HuH-7 (cell line): ENCODE results near the gene MSANTD2.

Experiments used
- DNase-seq: peaks from one replicate; pipeline ENCODE4 v3.0.0; 2011; ENCODE audit warnings: low spot score

Gene MSANTD2

DNA sequence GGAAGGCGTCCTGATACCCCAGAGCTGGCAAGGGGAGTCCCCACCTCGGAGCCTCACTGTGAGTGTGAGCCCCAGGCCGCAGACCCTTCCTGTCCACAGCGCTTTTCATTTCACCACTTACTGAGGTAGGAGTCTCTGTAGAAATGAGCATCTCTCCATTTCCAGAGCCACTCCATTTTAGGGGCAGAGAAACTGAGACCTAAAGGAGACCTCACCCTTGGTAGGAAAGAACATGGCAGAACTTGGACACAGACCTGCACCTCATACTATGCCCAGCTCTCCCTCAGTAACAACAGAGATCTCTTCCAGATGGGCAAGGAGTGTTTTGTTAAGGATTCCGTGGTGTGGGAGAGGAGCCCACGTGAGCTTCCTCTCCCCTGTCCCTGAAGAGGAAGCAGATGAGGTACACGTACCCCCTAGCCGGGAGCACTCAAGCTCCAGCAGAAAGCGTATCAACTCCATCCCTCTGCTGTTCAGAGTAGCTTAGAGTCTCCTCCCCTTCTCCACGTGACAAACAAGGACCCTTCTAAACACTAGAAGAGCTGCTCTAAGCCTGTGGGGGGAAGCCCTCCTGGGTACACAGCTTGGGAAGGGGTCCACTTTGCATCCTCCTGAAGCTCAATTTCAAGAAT is 47.6 kb downstream of the MSANTD2 start:
- DNase-seq: no peak

- DNase-seq: no peak
Measured at GRCh38 chr11:124751741-124752470, 48.3 kb downstream of the MSANTD2 start, which contains the start of gene VSIG2. TSS of gene VSIG2 (minus strand) at chr11:124752255. CDS start at chr11:124752137, 118 bp downstream.

DNA sequence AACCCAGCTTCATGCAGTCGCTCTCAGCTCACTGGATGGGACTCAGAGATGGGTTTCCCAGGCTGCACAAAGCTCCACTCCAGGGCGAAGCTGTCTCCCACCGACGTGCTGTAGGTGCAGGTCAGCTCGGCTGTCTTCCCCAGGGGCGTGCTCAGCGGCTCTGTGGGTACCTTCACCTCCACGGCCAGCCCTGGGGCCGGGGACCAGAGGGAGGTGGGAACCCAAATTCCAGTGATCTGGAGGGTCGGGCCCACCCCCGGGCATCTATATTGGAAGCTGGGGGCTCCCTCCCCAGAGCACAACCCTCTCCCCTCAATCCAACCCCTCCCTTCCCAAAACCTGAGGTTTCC is 48.8 kb downstream of the MSANTD2 start:
- DNase-seq: no peak

DNA sequence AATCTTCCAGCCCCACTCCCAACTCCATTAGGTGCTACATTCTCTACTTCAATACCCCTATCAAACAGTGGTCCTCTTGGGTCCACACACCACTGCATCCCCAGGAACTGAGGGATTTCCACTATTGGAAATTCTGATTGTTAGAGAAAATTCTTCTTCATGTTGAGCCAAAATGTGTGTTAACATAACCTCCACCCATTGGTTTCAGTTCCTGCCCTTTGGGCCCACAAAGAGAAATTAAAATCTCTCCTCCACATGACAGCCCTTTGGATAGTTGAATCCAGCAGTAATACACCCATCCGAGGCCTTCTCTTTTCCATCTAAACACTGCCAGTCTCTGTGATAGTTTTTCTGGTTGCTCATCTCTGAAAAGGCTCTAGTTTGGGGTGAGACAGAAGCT is 50.3 kb downstream of the MSANTD2 start:
- no peak for DNase-seq

DNA sequence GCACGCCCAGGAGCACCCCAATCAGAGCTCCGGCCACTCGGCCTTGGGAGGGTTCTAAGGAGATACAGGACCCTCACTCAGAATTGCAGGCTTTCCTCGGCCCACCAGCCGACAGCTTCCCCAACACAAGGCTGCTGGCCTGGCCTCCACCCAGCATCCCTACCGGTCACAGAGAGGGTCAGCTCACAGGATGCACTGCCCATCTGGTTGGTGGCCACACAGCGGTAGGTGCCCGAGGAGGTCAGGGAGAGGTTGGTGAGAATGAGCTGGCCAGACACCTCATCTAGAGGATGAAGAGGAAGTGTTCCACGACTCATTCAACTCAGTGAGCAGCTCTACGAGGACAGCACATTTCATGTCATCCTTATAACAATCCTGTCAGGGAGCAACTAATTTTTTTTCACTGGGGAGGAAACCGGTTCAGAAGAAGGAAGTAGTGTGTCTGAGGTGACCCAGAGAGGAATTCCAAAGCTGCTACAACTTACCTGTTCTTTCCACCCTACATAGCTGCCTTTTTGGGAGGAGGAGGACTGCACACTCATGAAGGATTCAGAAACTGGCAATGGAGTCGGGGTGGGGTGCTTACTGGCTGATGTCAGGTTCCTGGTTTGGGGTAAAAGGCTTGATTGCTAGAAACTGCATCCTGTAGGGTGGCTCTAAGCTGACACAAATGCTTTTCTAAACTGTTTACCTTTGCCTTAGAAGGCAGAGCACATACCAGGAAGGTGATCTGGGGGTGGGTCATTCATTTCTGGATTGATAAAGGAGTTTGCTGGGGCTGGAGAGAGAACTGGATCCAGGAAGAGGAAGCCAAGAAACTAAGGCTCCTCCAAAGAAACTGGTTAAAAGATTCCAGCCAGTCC is 51.5 kb downstream of the MSANTD2 start:
- DNase-seq: no peak

DNA sequence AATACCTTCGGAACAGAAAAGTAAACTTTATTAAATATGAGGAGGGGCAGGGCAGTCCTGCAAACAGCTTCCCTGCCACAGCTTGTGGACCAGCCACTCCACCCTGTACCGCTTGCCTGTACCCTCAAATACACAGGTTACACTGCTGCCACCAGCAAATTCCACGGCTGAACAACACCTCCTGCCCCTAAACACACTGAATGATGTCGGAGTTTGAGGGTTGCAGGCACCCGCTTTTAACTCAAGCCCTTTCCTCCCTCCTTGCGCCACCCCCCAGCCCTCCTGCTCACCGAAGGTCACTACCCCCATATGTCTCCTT is 52.1 kb downstream of the MSANTD2 start:
- DNase-seq: no peak

- no peak for DNase-seq
Measured at GRCh38 chr11:124747406-124748099, 52.7 kb downstream of the MSANTD2 start.

- DNase-seq: peak; percentile 94
Measured at GRCh38 chr11:124746621-124747243, 53.5 kb downstream of the MSANTD2 start.

GRCh38 chr11:124745835-124746620 is 54.2 kb downstream of the MSANTD2 start:
- peak; percentile 90 for DNase-seq

DNA sequence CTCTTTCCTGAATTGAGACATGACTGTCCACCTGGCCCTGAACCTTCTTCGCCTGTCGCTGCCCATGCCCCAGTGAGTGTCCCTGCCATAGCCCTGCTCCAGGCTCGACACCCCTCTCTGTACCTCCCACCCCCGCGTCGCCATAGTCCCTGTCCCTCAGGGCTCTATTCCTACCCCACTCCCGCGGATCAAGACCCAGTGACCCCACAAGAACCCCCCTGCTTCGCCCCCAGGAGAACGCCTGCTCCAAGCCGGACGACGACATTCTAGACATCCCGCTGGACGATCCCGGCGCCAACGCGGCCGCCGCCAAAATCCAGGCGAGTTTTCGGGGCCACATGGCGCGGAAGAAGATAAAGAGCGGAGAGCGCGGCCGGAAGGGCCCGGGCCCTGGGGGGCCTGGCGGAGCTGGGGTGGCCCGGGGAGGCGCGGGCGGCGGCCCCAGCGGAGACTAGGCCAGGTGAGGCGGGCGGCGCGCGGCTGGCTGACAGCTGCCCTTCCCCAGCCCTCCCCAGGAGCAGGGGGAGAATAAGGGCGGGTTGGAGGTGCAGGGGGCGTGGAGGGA is 54.9 kb downstream of the MSANTD2 start:
- DNase-seq: no peak

DNA sequence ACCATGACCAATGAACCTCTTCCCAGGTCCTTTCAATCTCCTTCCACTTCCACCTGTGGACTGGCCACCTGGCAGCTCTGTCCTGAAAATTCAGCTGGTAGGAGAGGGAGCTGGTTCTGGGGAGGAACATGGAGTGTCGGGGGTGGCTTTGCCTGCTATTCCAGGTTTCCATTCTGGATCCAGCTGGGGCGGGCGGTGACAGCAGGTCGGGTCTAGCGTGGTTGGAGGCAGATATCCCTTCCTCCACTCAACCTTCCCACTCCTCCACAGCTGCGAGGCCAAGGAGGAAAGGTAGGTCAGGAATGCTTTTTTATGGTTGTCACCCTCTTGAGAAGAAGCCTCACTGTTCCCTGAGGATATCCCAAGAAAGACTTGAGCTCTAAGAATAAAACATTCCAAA is 57.2 kb downstream of the MSANTD2 start:
- DNase-seq: no peak

DNA sequence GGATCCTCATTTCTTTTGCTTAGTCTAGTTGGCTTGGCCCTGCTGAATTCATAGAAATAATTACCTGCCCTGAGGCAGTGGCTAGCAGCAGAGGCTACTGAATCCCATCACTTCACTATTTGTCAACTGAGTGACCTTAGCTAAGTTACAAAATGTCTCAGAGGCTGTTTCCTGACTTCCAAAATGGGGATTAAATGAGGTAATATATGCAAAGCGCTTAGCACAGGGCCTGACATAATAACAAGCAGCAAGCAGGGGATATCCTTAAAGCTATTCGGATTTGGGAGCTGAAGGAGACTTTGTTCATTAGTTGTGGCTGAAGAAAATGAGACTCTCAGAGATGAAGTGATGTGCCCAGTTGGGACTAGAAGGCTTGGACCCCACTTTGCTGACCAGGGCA is 57.7 kb downstream of the MSANTD2 start:
- DNase-seq: no peak

DNA sequence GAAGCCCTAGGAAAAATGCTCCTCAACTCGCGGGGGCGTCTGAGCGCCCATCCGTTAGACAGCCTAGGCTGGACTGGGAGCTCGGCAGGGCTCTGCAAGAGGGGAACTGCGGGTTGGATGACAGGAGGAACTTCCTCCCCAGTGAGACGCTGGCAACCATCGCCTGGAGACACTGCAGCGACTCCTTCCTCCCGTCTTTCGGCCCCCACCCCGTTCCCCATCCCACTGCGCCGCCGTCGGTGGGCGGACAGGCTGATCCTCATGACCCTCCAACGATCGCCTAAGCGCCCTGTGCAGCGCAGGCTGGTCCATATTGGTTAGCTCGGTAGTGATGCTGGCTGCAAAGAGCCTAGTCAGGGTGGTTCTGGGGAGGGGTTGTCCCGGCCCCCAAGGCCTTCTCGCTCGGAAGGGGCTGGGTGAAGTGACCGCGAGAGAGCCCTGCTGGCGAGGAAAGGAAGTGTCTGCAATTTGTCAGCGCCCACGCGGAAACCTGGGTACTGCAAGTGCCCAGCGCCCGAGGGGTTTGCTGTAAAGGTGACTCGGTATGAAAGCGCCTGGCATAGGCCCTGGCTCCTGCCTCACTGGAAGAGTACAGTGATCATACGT is 59.8 kb downstream of the MSANTD2 start:
- no peak for DNase-seq

DNA sequence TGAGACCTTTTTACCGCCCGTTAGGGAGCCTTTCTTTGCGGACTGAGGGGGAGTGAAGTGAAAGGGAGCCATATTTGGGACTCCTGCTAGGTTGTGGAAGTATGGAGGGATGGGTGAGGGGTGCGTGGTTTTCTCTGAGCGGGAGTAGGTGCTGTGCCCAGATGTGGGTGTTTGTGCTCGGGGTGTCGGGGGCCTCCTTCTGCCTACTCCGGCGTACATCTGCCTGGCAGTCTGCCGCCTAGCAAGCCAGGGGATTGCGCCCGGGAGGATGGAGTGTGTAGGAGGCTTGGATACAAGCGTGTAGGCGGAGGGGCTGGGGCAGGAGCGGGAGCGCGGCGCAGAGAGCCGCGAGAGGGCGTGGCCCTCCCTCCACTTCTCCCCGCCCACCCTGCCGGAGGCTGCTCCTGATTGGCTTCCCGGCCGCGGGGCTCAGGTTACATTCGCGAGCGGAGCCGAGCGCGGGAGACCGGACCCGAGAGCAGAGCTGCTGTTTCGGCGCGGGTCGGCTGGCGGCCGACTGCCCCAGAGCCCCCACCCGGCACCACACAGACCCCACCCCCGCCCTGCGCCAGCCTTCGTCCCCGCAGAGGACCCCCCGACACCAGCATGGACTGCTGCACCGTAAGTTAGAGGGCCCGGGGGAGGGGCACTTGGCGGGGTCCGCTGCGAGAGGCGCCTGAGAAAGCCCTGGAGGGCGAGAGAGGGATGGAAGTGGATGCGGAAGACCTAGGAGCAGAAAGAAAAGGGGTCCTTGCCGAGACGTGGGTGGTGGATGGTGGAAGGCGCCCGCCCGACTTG is 60.5 kb downstream of the MSANTD2 start, which contains the start of gene NRGN:
Gene NRGN, plus strand, starts transcription at position 464 of the 798 bp plus-strand sequence. Its CDS starts 143 bp downstream, at position 607.
- peak; percentile 98 for DNase-seq

DNA sequence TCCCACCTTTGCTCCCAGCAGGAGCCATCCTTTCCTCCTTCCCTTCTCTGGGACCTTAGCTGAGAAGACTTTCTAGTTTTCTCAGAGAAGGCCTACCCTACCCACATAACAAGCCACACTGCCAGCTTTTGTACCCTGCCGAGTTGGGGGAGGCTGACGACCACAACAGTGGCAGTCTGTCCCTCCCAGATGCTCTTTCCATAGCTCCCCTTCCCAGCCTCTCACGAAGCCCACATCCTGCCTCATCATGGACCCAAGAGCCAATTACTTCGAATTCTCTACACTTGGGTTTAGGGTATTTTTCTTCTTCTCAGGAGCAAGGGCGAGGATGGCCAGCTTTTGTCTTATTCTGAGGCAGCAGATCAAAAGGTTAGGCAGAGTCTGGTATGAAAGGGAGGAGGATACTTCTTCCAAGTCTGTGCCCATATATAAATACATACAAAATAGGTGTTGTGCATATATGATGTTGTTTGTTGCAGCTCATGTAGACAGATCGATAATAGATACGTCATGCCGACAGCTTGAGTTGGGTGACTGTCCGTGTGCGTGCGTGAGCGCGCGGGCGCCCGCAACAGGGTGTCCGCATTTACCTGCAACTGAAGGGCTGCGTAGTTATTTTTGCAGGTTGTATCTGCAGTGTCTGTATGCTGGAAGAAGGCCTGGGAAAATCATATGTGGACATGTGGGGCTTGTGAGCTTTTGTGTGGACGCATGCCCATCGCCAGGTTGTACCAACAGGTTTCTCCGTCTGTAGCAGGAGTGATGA is 61.3 kb downstream of the MSANTD2 start:
- no peak for DNase-seq

DNA sequence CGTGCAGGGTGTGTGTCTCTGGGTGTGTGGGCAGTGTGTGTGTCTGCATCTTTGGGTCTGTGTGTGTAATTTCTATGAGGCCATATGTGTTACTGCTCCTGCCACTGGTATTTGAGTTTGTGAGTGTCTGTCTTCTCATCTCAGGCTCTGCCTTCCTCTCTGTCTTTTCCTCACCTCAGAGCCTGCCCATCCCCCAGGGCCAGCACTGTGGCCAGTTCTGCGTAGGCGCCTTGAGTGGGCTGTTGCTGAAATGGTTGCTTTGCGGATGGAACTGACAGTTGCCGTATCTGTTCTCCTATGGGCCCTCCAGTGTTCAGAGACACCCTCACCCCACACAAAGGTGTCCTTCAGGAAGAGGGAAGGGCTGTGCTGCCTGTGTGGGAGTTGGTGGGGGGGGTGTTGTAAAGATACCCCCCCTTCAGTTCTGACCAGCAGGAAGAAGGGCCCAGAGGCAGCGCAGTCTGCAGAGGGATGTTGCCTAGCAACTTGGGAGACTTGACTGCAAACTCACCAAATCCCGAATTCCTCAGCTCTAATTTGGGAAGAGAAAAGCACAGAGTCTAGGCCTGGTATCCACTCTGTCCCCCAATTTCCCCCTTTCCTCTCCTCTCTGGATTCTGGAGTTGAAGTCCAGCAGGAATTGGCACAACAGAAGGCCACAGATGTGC is 62.4 kb downstream of the MSANTD2 start:
- no peak for DNase-seq

GRCh38 chr11:124736736-124737135 is 63.5 kb downstream of the MSANTD2 start:
- no peak for DNase-seq

- no peak for DNase-seq
Measured at GRCh38 chr11:124732230-124732629, 68.0 kb downstream of the MSANTD2 start.
